22Rv1 (cell line): ENCODE measurements around the gene COL5A3.

Experiments
- ZFX ChIP-seq: fragments of 450-650 bp; IDR thresholded peaks from 2 replicates; pipeline ENCODE4 v1.6.1; 2017; ENCODE audit warnings: antibody characterized with exemption, borderline replicate concordance
- TF ChIP-seq, protein P1 (sequence below): fragments of 450-650 bp; IDR thresholded peaks from 2 replicates; pipeline ENCODE4 v1.5.1; 2017; ENCODE audit warnings: mild to moderate bottlenecking

DNA sequence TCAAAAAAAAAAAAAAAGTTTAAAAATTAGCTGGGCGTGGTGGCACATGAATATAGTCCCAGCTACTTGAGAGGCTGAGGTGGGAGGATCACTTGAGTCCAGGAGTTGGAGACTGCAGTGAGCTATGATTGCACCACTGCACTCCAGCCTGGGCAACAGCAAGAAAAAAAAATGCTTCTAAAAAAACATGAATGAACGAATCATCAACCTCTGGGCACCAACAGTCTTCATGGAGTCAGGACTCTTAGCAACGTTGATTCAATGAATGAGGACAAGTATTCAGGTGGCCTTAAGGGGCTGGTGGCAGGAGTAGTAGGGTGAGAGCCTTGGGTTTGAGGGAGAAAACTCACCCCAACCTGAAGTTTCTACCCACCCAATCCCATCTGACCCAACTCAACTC lies 53.3 kb downstream of the COL5A3 start:
- TF ChIP-seq, protein P1, sequence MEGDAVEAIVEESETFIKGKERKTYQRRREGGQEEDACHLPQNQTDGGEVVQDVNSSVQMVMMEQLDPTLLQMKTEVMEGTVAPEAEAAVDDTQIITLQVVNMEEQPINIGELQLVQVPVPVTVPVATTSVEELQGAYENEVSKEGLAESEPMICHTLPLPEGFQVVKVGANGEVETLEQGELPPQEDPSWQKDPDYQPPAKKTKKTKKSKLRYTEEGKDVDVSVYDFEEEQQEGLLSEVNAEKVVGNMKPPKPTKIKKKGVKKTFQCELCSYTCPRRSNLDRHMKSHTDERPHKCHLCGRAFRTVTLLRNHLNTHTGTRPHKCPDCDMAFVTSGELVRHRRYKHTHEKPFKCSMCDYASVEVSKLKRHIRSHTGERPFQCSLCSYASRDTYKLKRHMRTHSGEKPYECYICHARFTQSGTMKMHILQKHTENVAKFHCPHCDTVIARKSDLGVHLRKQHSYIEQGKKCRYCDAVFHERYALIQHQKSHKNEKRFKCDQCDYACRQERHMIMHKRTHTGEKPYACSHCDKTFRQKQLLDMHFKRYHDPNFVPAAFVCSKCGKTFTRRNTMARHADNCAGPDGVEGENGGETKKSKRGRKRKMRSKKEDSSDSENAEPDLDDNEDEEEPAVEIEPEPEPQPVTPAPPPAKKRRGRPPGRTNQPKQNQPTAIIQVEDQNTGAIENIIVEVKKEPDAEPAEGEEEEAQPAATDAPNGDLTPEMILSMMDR = no peak
- no peak for TF ChIP-seq ZFX
